Measurements from ENCODE around the gene THAP7. TPM values are rescaled to one million over a fixed set of nuclear protein-coding genes. Genes with fewer than 3 reads are reported as not detected.
A peak's percentile ranks its signal among the peaks of the same experiment; 100 is the strongest.

THAP7 gene
- total and polyA plus RNA-seq, 2 of the 13 experiments (the other 11 are each of a cell fraction or from before 2014, with no cell fraction given) = 13.0 to 25.5 TPM

- 0 out of 2 replicates have a peak, but pooled peaks have one; percentile 4 for TF ChIP-seq TBX2 (CRISPR knock-in tag; IDR thresholded peaks at IDR 0.05; ENCODE audit: borderline replicate concordance)
- TF ChIP-seq TRIM24 (CRISPR knock-in tag; IDR thresholded peaks at IDR 0.05) = no peak
- peak; percentile 44; the same call in 1 of the 2 replicates for TF ChIP-seq ZFY (CRISPR knock-in tag; IDR thresholded peaks at IDR 0.05)
- TF ChIP-seq ZNF557 (CRISPR knock-in tag; IDR thresholded peaks at IDR 0.05) = no peak
- ChIA-PET POLR2A (interaction anchor here (1.1 to 3.9 kb wide), 2 partner anchors 16 to 38 kb away, joined by 3 to 33 read pairs; partner anchors contain the start of gene LZTR1), CTCF (ENCODE audit: low intra/inter-chr PET ratio, low total read pairs) (interaction anchor here (1.0 kb wide), 1 partner anchor 79 kb away, joined by 3 read pairs; no protein-coding TSS in a partner anchor)
- Histone ChIP-seq H3K9me3 (ENCODE audit: low read length) (no peaks in the 10 kb centered on the region), H3K9ac (ENCODE audit: insufficient read depth, low read depth, low read length) (peak overlapping the region; percentile 75), H3K36me3 (replicated peaks in 1 of 2; ENCODE audit: control insufficient read depth in 1 of 2, insufficient read depth in 2 of 2, low read length in 2 of 2) (no peaks in the 10 kb centered on the region), H3K27me3 (ENCODE audit: control insufficient read depth in 1 of 2, insufficient read depth in 2 of 2, low read length in 2 of 2) (no peaks in the 10 kb centered on the region), H3K4me1 (ENCODE audit: insufficient read depth, low read length) (peaks cover 56% of the 10 kb centered on the region), H4K20me1 (ENCODE audit: insufficient read depth, low read length) (no peaks in the 10 kb centered on the region), H3K4me2 (ENCODE audit: low read depth, low read length) (peak overlapping the region; percentile 99), H3K4me3 (replicated peaks in 1 of 3; ENCODE audit: insufficient read depth in 1 of 3, low read depth in 2 of 3, low read length in 3 of 3) (peak overlapping the region; percentile 61 to 72 (median 72)), H3K79me2 (ENCODE audit: insufficient read depth, low read length) (peaks cover 4% of the 10 kb centered on the region), H3K27ac (ENCODE audit: extremely low read length, insufficient read depth, low read length) (peak overlapping the region; percentile 69), H2AFZ (ENCODE audit: low read length) (no peak overlapping the region)
- ATAC-seq = no peak
- intact Hi-C loops (cut with micrococcal nuclease; ENCODE audit: unreplicated experiment) = loop anchor here (5.0 kb wide), 1 partner anchor 77 kb away; no protein-coding TSS in a partner anchor
- in situ Hi-C loops (cut with HindIII; ENCODE audit: extremely low pct_ligation_motif_present, low pct_unique_long_range_greater_than_20kb) = no loop called here
- FAIRE-seq = no peak
- WGBS (ENCODE audit: low lambda C conversion rate) = 0% methylated on average over 6 of the region's 28 CpGs
- DNase-seq (ENCODE audit: low spot score) = no peak
- no TSS peak for BruUV-seq (replicated peaks)
Observed at GRCh38 chr22:20964799-20965103, 37.2 kb downstream of the THAP7 start.

GRCh38 chr22:20964090-20964798 is 37.7 kb downstream of the THAP7 start:
- TSS peak; percentile 75 for BruUV-seq (replicated peaks)
- in situ Hi-C loops (cut with HindIII; ENCODE audit: extremely low pct_ligation_motif_present, low pct_unique_long_range_greater_than_20kb) (no loop called here), intact Hi-C loops (cut with micrococcal nuclease; ENCODE audit: unreplicated experiment) (loop anchor here (5.0 kb wide), 1 partner anchor 77 kb away; no protein-coding TSS in a partner anchor)
- Histone ChIP-seq H3K4me2 (ENCODE audit: low read depth, low read length) (peak overlapping the region; percentile 99), H4K20me1 (ENCODE audit: insufficient read depth, low read length) (no peaks in the 10 kb centered on the region), H3K9ac (ENCODE audit: insufficient read depth, low read depth, low read length) (peak overlapping the region; percentile 75), H3K36me3 (replicated peaks in 1 of 2; ENCODE audit: control insufficient read depth in 1 of 2, insufficient read depth in 2 of 2, low read length in 2 of 2) (no peaks in the 10 kb centered on the region), H3K9me3 (ENCODE audit: low read length) (no peaks in the 10 kb centered on the region), H3K4me1 (ENCODE audit: insufficient read depth, low read length) (peaks cover 56% of the 10 kb centered on the region), H3K27me3 (ENCODE audit: control insufficient read depth in 1 of 2, insufficient read depth in 2 of 2, low read length in 2 of 2) (no peaks in the 10 kb centered on the region), H2AFZ (ENCODE audit: low read length) (no peak overlapping the region), H3K79me2 (ENCODE audit: insufficient read depth, low read length) (peaks cover 4% of the 10 kb centered on the region), H3K27ac (ENCODE audit: extremely low read length, insufficient read depth, low read length) (peak overlapping the region; percentile 69), H3K4me3 (replicated peaks in 1 of 3; ENCODE audit: insufficient read depth in 1 of 3, low read depth in 2 of 3, low read length in 3 of 3) (peak overlapping the region; percentile 61 to 72 (median 72))
- DNase-seq (ENCODE audit: low spot score) (no peak), ATAC-seq (peak; percentile 3; the same call in 2 of the 3 replicates), FAIRE-seq (no peak)
- ChIA-PET POLR2A (interaction anchor here (1.3 to 3.9 kb wide), 5 partner anchors 10 to 38 kb away, joined by 3 to 33 read pairs (median 5); partner anchors contain the start of genes LZTR1 and THAP7), CTCF (ENCODE audit: low intra/inter-chr PET ratio, low total read pairs) (interaction anchor here (1.0 kb wide), 1 partner anchor 78 kb away, joined by 3 read pairs; no protein-coding TSS in a partner anchor)
- 3% methylated on average over 6 of the region's 6 CpGs for WGBS (ENCODE audit: low lambda C conversion rate)
- TF ChIP-seq KLF11 (CRISPR knock-in tag; IDR thresholded peaks at IDR 0.05) = no peak
- TF ChIP-seq, protein P1, sequence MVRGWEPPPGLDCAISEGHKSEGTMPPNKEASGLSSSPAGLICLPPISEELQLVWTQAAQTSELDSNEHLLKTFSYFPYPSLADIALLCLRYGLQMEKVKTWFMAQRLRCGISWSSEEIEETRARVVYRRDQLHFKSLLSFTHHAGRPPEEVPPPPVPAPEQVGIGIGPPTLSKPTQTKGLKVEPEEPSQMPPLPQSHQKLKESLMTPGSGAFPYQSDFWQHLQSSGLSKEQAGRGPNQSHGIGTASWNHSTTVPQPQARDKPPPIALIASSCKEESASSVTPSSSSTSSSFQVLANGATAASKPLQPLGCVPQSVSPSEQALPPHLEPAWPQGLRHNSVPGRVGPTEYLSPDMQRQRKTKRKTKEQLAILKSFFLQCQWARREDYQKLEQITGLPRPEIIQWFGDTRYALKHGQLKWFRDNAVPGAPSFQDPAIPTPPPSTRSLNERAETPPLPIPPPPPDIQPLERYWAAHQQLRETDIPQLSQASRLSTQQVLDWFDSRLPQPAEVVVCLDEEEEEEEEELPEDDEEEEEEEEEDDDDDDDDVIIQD (CRISPR knock-in tag; IDR thresholded peaks at IDR 0.05; ENCODE audit: low read depth) = no peak
- peak; percentile 49; the same call in 1 of the 2 replicates for TF ChIP-seq ZMAT3 (CRISPR knock-in tag; conservative IDR thresholded peaks at IDR 0.05)
- peak; percentile 93 for TF ChIP-seq ZFP36 (IDR thresholded peaks at IDR 0.05; ENCODE audit: borderline replicate concordance, low read depth, low read length, partially characterized antibody)
- no peak for TF ChIP-seq ZNF644 (CRISPR knock-in tag; IDR thresholded peaks at IDR 0.05; ENCODE audit: low read depth)
- TF ChIP-seq ZMYM3 (CRISPR knock-in tag; IDR thresholded peaks at IDR 0.05) = peak; percentile 75
- 0 out of 2 replicates have a peak, but pooled peaks have one; percentile 28 for TF ChIP-seq ARID4A (CRISPR knock-in tag; IDR thresholded peaks at IDR 0.05; ENCODE audit: borderline replicate concordance)
- TF ChIP-seq HIVEP1 (CRISPR knock-in tag; IDR thresholded peaks at IDR 0.05) = no peak
